Astrocyte (in vitro differentiated cells and primary cell): ENCODE measurements around the gene TBC1D24.

ENCODE experiments used
- CTCF ChIP-seq: IDR thresholded peaks from 2 replicates; pipeline ENCODE4 v1.5.1; 2011; ENCODE audit warnings: low read depth, mild to moderate bottlenecking, inconsistent platforms, low read length, moderate library complexity; ENCODE audit not compliant: insufficient read depth
- EZH2 ChIP-seq: IDR thresholded peaks from 2 replicates; pipeline ENCODE4 v1.6.1; 2012; ENCODE audit warnings: mild to moderate bottlenecking, low read length, inconsistent platforms; ENCODE audit not compliant: insufficient read depth

GRCh38 chr16:2458887-2459646, 15.9 kb upstream of the TBC1D24 start:
- TF ChIP-seq CTCF (no peak), EZH2 (no peak)
